ENCODE data around the gene TMEM39B. TPM values are rescaled to one million over a fixed set of nuclear protein-coding genes. Genes with fewer than 3 reads are reported as not detected.
A peak's percentile ranks its signal among the peaks of the same experiment; 100 is the strongest.
"Not testable (repeated sequence)": the region's sequence is repeated elsewhere in the genome, so short reads cannot be mapped to it uniquely, and the experiment has no call there.

Gene TMEM39B
- total RNA-seq, 4 donors from 2014 or later: 0.88 to 22.4 (median 3.6) TPM

- no peaks in the 10 kb centered on the region for H3K36me3 ChIP-seq
- no peak for DNase-seq
- no peaks in the 10 kb centered on the region for H3K27me3 ChIP-seq
- intact Hi-C loops (cut with DNase I; ENCODE audit: low total_unique reads): no loop called here
- peaks cover 0 to 5% of the 10 kb centered on the region in 2 donors for H3K4me1 ChIP-seq
- H3K9me3 ChIP-seq: no peaks in the 10 kb centered on the region
- no peak overlapping the region for H3K27ac ChIP-seq
- H3K4me3 ChIP-seq: no peak overlapping the region
- TF ChIP-seq CTCF (IDR thresholded peaks at IDR 0.05) (no peak), POLR2A (IDR thresholded peaks at IDR 0.05) (no peak)
Observed at GRCh38 chr1:32111789-32112188, 39.0 kb downstream of the TMEM39B start.

- no peaks in the 10 kb centered on the region for H3K9me3 ChIP-seq
- H3K27ac ChIP-seq: no peak overlapping the region
- DNase-seq: no peak
- no peaks in the 10 kb centered on the region for H3K27me3 ChIP-seq
- intact Hi-C loops (cut with DNase I; ENCODE audit: low total_unique reads): no loop called here
- peaks cover 0 to 5% of the 10 kb centered on the region in 2 donors for H3K4me1 ChIP-seq
- no peak for TF ChIP-seq POLR2A (IDR thresholded peaks at IDR 0.05)
- TF ChIP-seq CTCF (IDR thresholded peaks at IDR 0.05): no peak
- H3K4me3 ChIP-seq: no peak overlapping the region
- H3K36me3 ChIP-seq: no peaks in the 10 kb centered on the region
Observed at GRCh38 chr1:32112806-32113375, 40.2 kb downstream of the TMEM39B start.

- H3K9me3 ChIP-seq; H3K27ac ChIP-seq; DNase-seq; H3K4me3 ChIP-seq; H3K36me3 ChIP-seq; H3K27me3 ChIP-seq; intact Hi-C loops (cut with DNase I; ENCODE audit: low total_unique reads); H3K4me1 ChIP-seq: not testable (repeated sequence)
Observed at GRCh38 chr1:32113436-32113835, 40.7 kb downstream of the TMEM39B start.

GRCh38 chr1:32114420-32114819 is 41.7 kb downstream of the TMEM39B start:
- H3K4me1 ChIP-seq: peaks cover 0 to 5% of the 10 kb centered on the region in 2 donors

GRCh38 chr1:32115496-32115895 is 42.8 kb downstream of the TMEM39B start:
- H3K9me3 ChIP-seq: no peaks in the 10 kb centered on the region
- no peaks in the 10 kb centered on the region for H3K36me3 ChIP-seq

More at GRCh38 chr1:32114420-32114819, 41.7 kb downstream of the TMEM39B start:
- no peak for DNase-seq
- no peak overlapping the region for H3K27ac ChIP-seq
- H3K36me3 ChIP-seq: no peaks in the 10 kb centered on the region
- H3K4me3 ChIP-seq: no peak overlapping the region
- H3K27me3 ChIP-seq: no peaks in the 10 kb centered on the region
- H3K9me3 ChIP-seq: no peaks in the 10 kb centered on the region
- no peak for TF ChIP-seq POLR2A (IDR thresholded peaks at IDR 0.05)
- no peak for TF ChIP-seq CTCF (IDR thresholded peaks at IDR 0.05)
- intact Hi-C loops (cut with DNase I; ENCODE audit: low total_unique reads): no loop called here

More at GRCh38 chr1:32115496-32115895, 42.8 kb downstream of the TMEM39B start:
- intact Hi-C loops (cut with DNase I; ENCODE audit: low total_unique reads): no loop called here
- Histone ChIP-seq H3K4me3 (no peak overlapping the region), H3K27me3 (no peaks in the 10 kb centered on the region), H3K27ac (peak overlapping the region; percentile 53 to 69), H3K4me1 (peaks cover 0 to 2% of the 10 kb centered on the region in 2 donors)
- DNase-seq: no peak
- no peak for TF ChIP-seq POLR2A (IDR thresholded peaks at IDR 0.05)
- no peak for TF ChIP-seq CTCF (IDR thresholded peaks at IDR 0.05)

All from uterus (tissue), 4 donors.